Endothelial cell of umbilical vein (primary cell): Measurements from ENCODE around the gene CAPN12.

ENCODE experiments used
- CTCF ChIP-seq, 2 donors: IDR thresholded peaks; 1 replicate in 1 of 2; 2 replicates in 1 of 2; pipeline ENCODE4 v1.5.1; 2011; ENCODE audit warnings: low read length in 2 of 2, mild to moderate bottlenecking in 2 of 2, moderate library complexity in 2 of 2, control low read depth in 1 of 2, inconsistent platforms in 1 of 2, low read depth in 1 of 2; ENCODE audit not compliant: insufficient read depth in 1 of 2; ENCODE audit errors: extremely low read depth in 1 of 2
- EZH2 ChIP-seq: IDR thresholded peaks from 2 replicates; pipeline ENCODE4 v1.6.1; 2012; ENCODE audit warnings: borderline replicate concordance, low read depth, mild to moderate bottlenecking, moderate library complexity, low read length, inconsistent platforms; ENCODE audit not compliant: severe bottlenecking
- MYC ChIP-seq: IDR thresholded peaks from one replicate; pipeline ENCODE4 v1.6.1; 2011; ENCODE audit warnings: mild to moderate bottlenecking, low read depth, low read length
- POLR2A ChIP-seq: IDR thresholded peaks from 2 replicates; pipeline ENCODE4 v1.6.1; 2012; ENCODE audit warnings: low read depth, mild to moderate bottlenecking, control low read depth, low read length
- POLR2AphosphoS5 ChIP-seq: IDR thresholded peaks from 2 replicates; pipeline ENCODE4 v1.6.1; 2012; ENCODE audit warnings: low read depth, mild to moderate bottlenecking, control low read depth, low read length, moderate library complexity; ENCODE audit not compliant: insufficient read depth

- TF ChIP-seq POLR2A (no peak), CTCF (IDR thresholded peaks at IDR 0.05; ENCODE audit: extremely low read depth in 1 of 2, insufficient read depth in 1 of 2, low read depth in 1 of 2, low read length in 2 of 2) (no peak), EZH2 (no peak), POLR2AphosphoS5 (no peak), MYC (no peak)
Measured at GRCh38 chr19:38710928-38711725, 33.1 kb downstream of the CAPN12 start.
